GM23338 (cell line): ENCODE results near the gene RO60. TPM values are rescaled to one million over a fixed set of nuclear protein-coding genes. Genes with fewer than 3 reads are reported as not detected.

Experiments used
- ATAC-seq: fragments of 200-7000 bp; cut with Tn5 transposase; 3 replicates; pipeline ENCODE4 v1.9.1; 2020
- DNase-seq: peaks from one replicate; pipeline ENCODE4 v3.0.0-alpha.2; 2015; ENCODE audit warnings: low spot score
- H2AFZ ChIP-seq: fragments of 200-600 bp; sonication (generic); 2 replicates; pipeline ENCODE4 v1.8.0; 2016; ENCODE audit warnings: antibody characterized with exemption, mild to moderate bottlenecking, moderate library complexity
- H3F3A ChIP-seq: fragments of 200-600 bp; sonication (generic); replicated peaks from 2 replicates; pipeline ENCODE4 v1.8.0; 2017; ENCODE audit warnings: antibody characterized with exemption, mixed run types, low read depth
- H3K27ac ChIP-seq: fragments of 200-600 bp; sonication (generic); 2 replicates; pipeline ENCODE4 v1.6.1; 2016; ENCODE audit warnings: low read depth
- H3K27me3 ChIP-seq: fragments of 200-600 bp; sonication (generic); 2 replicates; pipeline ENCODE4 v1.8.0; 2016; ENCODE audit warnings: mild to moderate bottlenecking, mixed run types, moderate library complexity; ENCODE audit not compliant: insufficient read depth
- H3K36me3 ChIP-seq: fragments of 200-600 bp; sonication (generic); 2 replicates; pipeline ENCODE4 v1.8.0; 2016; ENCODE audit warnings: mild to moderate bottlenecking; ENCODE audit not compliant: insufficient read depth
- H3K4me1 ChIP-seq: fragments of 200-600 bp; sonication (generic); 2 replicates; pipeline ENCODE4 v1.8.0; 2016; ENCODE audit warnings: mild to moderate bottlenecking, moderate library complexity; ENCODE audit not compliant: insufficient read depth
- H3K4me2 ChIP-seq: fragments of 200-600 bp; sonication (generic); 2 replicates; pipeline ENCODE4 v1.7.1; 2017; ENCODE audit warnings: mixed run types
- H3K4me3 ChIP-seq: fragments of 200-600 bp; sonication (generic); 2 replicates; pipeline ENCODE4 v1.6.1; 2016; ENCODE audit warnings: mixed run types
- H3K79me2 ChIP-seq: fragments of 200-600 bp; sonication (generic); replicated peaks from 2 replicates; pipeline ENCODE4 v1.8.0; 2017; ENCODE audit warnings: mild to moderate bottlenecking; ENCODE audit not compliant: insufficient read depth
- H3K9me2 ChIP-seq: fragments of 200-600 bp; sonication (generic); 2 replicates; pipeline ENCODE4 v1.8.0; 2017; ENCODE audit not compliant: insufficient read depth
- H4K20me1 ChIP-seq: fragments of 200-600 bp; sonication (generic); replicated peaks from 2 replicates; pipeline ENCODE4 v1.8.0; 2017; ENCODE audit warnings: mild to moderate bottlenecking; ENCODE audit not compliant: insufficient read depth
- H3K27ac Mint-ChIP-seq: 2 replicates; pipeline ENCODE4 v1.8.0; 2020; ENCODE audit warnings: inconsistent platforms, mild to moderate bottlenecking, moderate library complexity, mixed read lengths
- H3K27me3 Mint-ChIP-seq: 3 replicates; pipeline ENCODE4 v1.8.0; 2022; ENCODE audit warnings: low read depth, mild to moderate bottlenecking, moderate library complexity, mixed read lengths, inconsistent platforms; ENCODE audit not compliant: insufficient read depth, poor library complexity
- H3K36me3 Mint-ChIP-seq: 3 replicates; pipeline ENCODE4 v1.8.0; 2021; ENCODE audit warnings: low read depth, mild to moderate bottlenecking, inconsistent platforms, moderate library complexity, mixed read lengths
- H3K4me1 Mint-ChIP-seq: 3 replicates; pipeline ENCODE4 v1.8.0; 2020; ENCODE audit warnings: mild to moderate bottlenecking, inconsistent platforms, mixed read lengths
- H3K4me3 Mint-ChIP-seq: 3 replicates; pipeline ENCODE4 v1.8.0; 2021; ENCODE audit warnings: moderate library complexity, mild to moderate bottlenecking, inconsistent platforms, mixed read lengths
- H3K9me3 Mint-ChIP-seq: 3 replicates; pipeline ENCODE4 v1.8.0; 2020; ENCODE audit warnings: moderate library complexity, mild to moderate bottlenecking, inconsistent platforms, mixed read lengths
- CTCF ChIP-seq, 2 experiments: fragments of 200-600 bp in 1 of 2; sonication (generic) in 1 of 2; conservative IDR thresholded peaks; 2 replicates each; pipeline versions ENCODE4 v1.5.1 to v1.6.1; 2016 to 2017; ENCODE audit warnings: antibody characterized with exemption in 2 of 2, low read depth in 2 of 2, mild to moderate bottlenecking in 2 of 2, moderate library complexity in 1 of 2
- EZH2 ChIP-seq: fragments of 200-600 bp; sonication (generic); IDR thresholded peaks from one replicate; pipeline ENCODE4 v1.8.0; 2017; ENCODE audit warnings: antibody characterized with exemption, mild to moderate bottlenecking, low read depth; ENCODE audit not compliant: unreplicated experiment
- EZH2phosphoT487 ChIP-seq: fragments of 200-600 bp; sonication (generic); IDR thresholded peaks from one replicate; pipeline ENCODE4 v1.8.1; 2018; ENCODE audit warnings: antibody characterized with exemption; ENCODE audit not compliant: unreplicated experiment
- ZNF114 ChIP-seq: fragments of 250-450 bp; sonication (Bioruptor Pico); IDR thresholded peaks from 2 replicates; pipeline ENCODE4 v1.5.0; 2020; ENCODE audit warnings: mild to moderate bottlenecking, moderate library complexity
- ZNF462 ChIP-seq: fragments of 250-450 bp; sonication (Bioruptor Pico); IDR thresholded peaks from 2 replicates; pipeline ENCODE4 v1.5.0; 2020; ENCODE audit warnings: mild to moderate bottlenecking, moderate library complexity
- polyA plus RNA-seq: library from polyadenylated mRNA; unstranded; fragments of >200 nt; fragmentation: Nextera tagmentation; extraction: Ambion mirVana; gene quantifications from 2 replicates; pipeline ENCODE4 v1.2.1, GENCODE V29; 2016
- total RNA-seq: library from RNA; depleted of rRNA; stranded (reverse); fragments of >200 nt; shearing (Covaris generic); gene quantifications from 2 replicates; pipeline ENCODE4 v1.2.3, GENCODE V29; 2014

The RO60 gene
- total and polyA plus RNA-seq, 2 experiments from 2014 or later: 103 to 130 TPM

GRCh38 chr1:193025218-193025617, 34.2 kb upstream of the RO60 start:
- Mint-ChIP-seq H3K27me3 (no peaks in the 10 kb centered on the region), H3K27ac (no peak overlapping the region), H3K4me1 (peaks cover 9% of the 10 kb centered on the region; the same call in 2 of the 3 replicates), H3K36me3 (peaks cover 7% of the 10 kb centered on the region; the same call in 2 of the 3 replicates), H3K9me3 (no peaks in the 10 kb centered on the region), H3K4me3 (no peak overlapping the region)
- H4K20me1 ChIP-seq: no peaks in the 10 kb centered on the region; the same call in 1 of the 2 replicates
- no peaks in the 10 kb centered on the region for H3K36me3 ChIP-seq
- H3K4me3 ChIP-seq: no peak overlapping the region
- H3K27me3 ChIP-seq: no peaks in the 10 kb centered on the region
- H3K4me1 ChIP-seq: no peaks in the 10 kb centered on the region; the same call in 1 of the 2 replicates
- no peak overlapping the region for H3K27ac ChIP-seq
- H3F3A ChIP-seq: no peaks in the 10 kb centered on the region
- no peak overlapping the region for H3K4me2 ChIP-seq
- H3K79me2 ChIP-seq: no peaks in the 10 kb centered on the region
- ATAC-seq (no peak), DNase-seq (no peak)
- H2AFZ ChIP-seq: no peak overlapping the region
- no peaks in the 10 kb centered on the region for H3K9me2 ChIP-seq
- TF ChIP-seq ZNF462 (CRISPR knock-in tag): no peak
- TF ChIP-seq EZH2phosphoT487: no peak
- no peak for TF ChIP-seq ZNF114 (CRISPR knock-in tag)
- 0 out of 4 replicates have a peak, but pooled peaks of 1 of the 2 experiments have one; percentile 1 for TF ChIP-seq CTCF (conservative IDR thresholded peaks at IDR 0.05; ENCODE audit: low read depth in 2 of 2)
- TF ChIP-seq EZH2: no peak
